A549 (cell line): ENCODE measurements around the gene SORCS3.

Source experiments
- ATOH8 ChIP-seq: fragments of 250-450 bp; sonication (Bioruptor Pico); IDR thresholded peaks from 2 replicates; pipeline ENCODE4 v1.5.0; 2020; ENCODE audit warnings: low read depth, mild to moderate bottlenecking, moderate library complexity
- CTCF ChIP-seq: fragments of >200 bp; sonication (Bioruptor Twin); formaldehyde crosslinking; IDR thresholded peaks from 3 replicates; pipeline ENCODE4 v1.5.1; 2016
- ESRRA ChIP-seq: fragments of 150-350 bp; IDR thresholded peaks from 2 replicates; pipeline ENCODE4 v1.6.1; 2014; ENCODE audit warnings: mild to moderate bottlenecking, low read length, borderline replicate concordance
- HMGXB4 ChIP-seq: fragments of 250-450 bp; sonication (Bioruptor Pico); IDR thresholded peaks from 2 replicates; pipeline ENCODE4 v1.5.0; 2021; ENCODE audit warnings: mild to moderate bottlenecking, moderate library complexity, borderline replicate concordance
- KDM1A ChIP-seq: fragments of 200-600 bp; sonication (generic); IDR thresholded peaks from 2 replicates; pipeline ENCODE4 v1.6.1; 2016; ENCODE audit warnings: low read depth, mild to moderate bottlenecking
- MAFK ChIP-seq: fragments of 450-650 bp; IDR thresholded peaks from 2 replicates; pipeline ENCODE4 v1.6.1; 2014; ENCODE audit not compliant: partially characterized antibody
- MAZ ChIP-seq: fragments of 150-350 bp; IDR thresholded peaks from 2 replicates; pipeline ENCODE4 v1.6.1; 2014; ENCODE audit warnings: antibody characterized with exemption, low read depth, low read length, borderline replicate concordance
- MYC ChIP-seq: IDR thresholded peaks from 2 replicates; pipeline ENCODE4 v1.6.1; 2012; ENCODE audit warnings: mild to moderate bottlenecking, inconsistent platforms, low read length, improper control_type of control experiment, borderline replicate concordance
- POLR2A ChIP-seq: IDR thresholded peaks from 2 replicates; pipeline ENCODE4 v1.6.1; 2012; ENCODE audit warnings: mild to moderate bottlenecking, low read length
- RAD21 ChIP-seq, 2 experiments: fragments of >200 bp in 1 of 2; sonication (Bioruptor Twin) in 1 of 2; formaldehyde crosslinking in 1 of 2; IDR thresholded peaks in 1 of 2; conservative IDR thresholded peaks in 1 of 2; 2 replicates in 1 of 2; 3 replicates in 1 of 2; pipeline ENCODE4 v1.6.1; 2012 to 2018; ENCODE audit warnings: inconsistent platforms in 1 of 2
- REST ChIP-seq: fragments of 200-600 bp; sonication (generic); IDR thresholded peaks from 2 replicates; pipeline ENCODE4 v1.6.1; 2016; ENCODE audit warnings: antibody characterized with exemption, mild to moderate bottlenecking, moderate library complexity

GRCh38 chr10:104612571-104613205 lies 28.4 kb upstream of the SORCS3 start:
- TF ChIP-seq KDM1A (no peak), RAD21 (conservative IDR thresholded peaks at IDR 0.05 in 1 of 2, IDR thresholded peaks at IDR 0.05 in 1 of 2) (no peak), ATOH8 (CRISPR knock-in tag) (no peak), CTCF (no peak), HMGXB4 (no peak), ESRRA (no peak), POLR2A (no peak), MYC (no peak), MAZ (no peak), MAFK (no peak), REST (no peak)
